Adrenal gland (tissue), 12 donors: Measurements from ENCODE around the gene LRP1. TPM values are rescaled to one million over a fixed set of nuclear protein-coding genes. Genes with fewer than 3 reads are reported as not detected.

Source experiments
- DNase-seq, 7 donors: peaks; one replicate each; pipeline ENCODE4 v3.0.0-alpha.2; 2019 to 2020
- H3K27ac ChIP-seq, 5 donors: fragments of 200-600 bp; sonication (generic) in 4 of 5; 1 replicate in 3 of 5; 2 replicates in 2 of 5; pipeline versions ENCODE4 v1.5.1 to v1.8.0; 2016 to 2020; ENCODE audit warnings: mild to moderate bottlenecking in 1 of 5
- H3K27me3 ChIP-seq: fragments of 200-600 bp; 2 replicates; pipeline ENCODE4 v1.8.0; 2021
- H3K36me3 ChIP-seq, 2 donors: fragments of 200-600 bp; replicated peaks in 1 of 2; 1 replicate in 1 of 2; 2 replicates in 1 of 2; pipeline versions ENCODE4 v1.5.1 to v1.8.0; 2018 to 2022
- H3K4me1 ChIP-seq, 2 donors: fragments of 200-600 bp; replicated peaks in 1 of 2; 1 replicate in 1 of 2; 2 replicates in 1 of 2; pipeline versions ENCODE4 v1.5.1 to v1.8.0; 2018 to 2021
- H3K4me3 ChIP-seq, 4 donors: fragments of 200-600 bp; sonication (generic) in 3 of 4; one replicate each; pipeline ENCODE4 v1.5.1; 2016 to 2018
- H3K9me3 ChIP-seq, 3 donors: fragments of 200-600 bp; sonication (generic) in 1 of 3; replicated peaks in 1 of 3; 1 replicate in 2 of 3; 2 replicates in 1 of 3; pipeline versions ENCODE4 v1.5.1 to v1.8.0; 2016 to 2021
- POLR2A ChIP-seq, 2 donors: fragments of 450-650 bp; IDR thresholded peaks; one replicate each; pipeline ENCODE4 v1.6.1; 2017; ENCODE audit warnings: antibody characterized with exemption in 2 of 2, mild to moderate bottlenecking in 2 of 2, moderate library complexity in 1 of 2
- WGBS, 4 donors: extraction: QIAGEN DNeasy Blood & Tissue Kit in 2 of 4; methylation state at CpG; one replicate each; pipeline versions ENCODE4 v1.1.5 to v1.1.7; 2013 to 2017; 5-methylcytosine and 5-hydroxymethylcytosine counted together
- intact Hi-C, 2 donors: fragments of 100-400 bp; cut with DNase I; formaldehyde crosslinking; loops; one replicate each; pipeline versions ENCODE4 v1.14.1 to v1.15.0; 2022 to 2023
- polyA plus RNA-seq, 3 donors: library from polyadenylated mRNA; stranded (reverse); fragments of 200-250 nt in 2 of 3; fragments of 350-450 nt in 1 of 3; fragmentation: Illumina TruSeq in 1 of 3; extraction: RNeasy Lipid Tissue Mini Kit (QIAGEN cat#74804) in 1 of 3; gene quantifications; one replicate each; pipeline ENCODE4 v1.2.3, GENCODE V29; 2013 to 2014
- total RNA-seq, 9 donors: library from RNA; depleted of rRNA in 4 of 9; stranded (reverse); fragments of >200 nt in 4 of 9; fragments of 120-200 nt in 1 of 9; fragmentation: NEBNext Ultra II Directional in 1 of 9; extraction: Animal tissue kit (Norgen Biotek cat#: 25700) in 1 of 9; gene quantifications; one replicate each; pipeline versions ENCODE4 v1.1.0 to v1.2.4, GENCODE V29; 2013 to 2023
- TF ChIP-seq, protein P1 (sequence below), 6 experiments: fragments of 450-650 bp in 4 of 6; fragments of 200-600 bp in 2 of 6; sonication (generic) in 1 of 6; IDR thresholded peaks; 1 replicate in 5 of 6; 2 replicates in 1 of 6; pipeline versions ENCODE4 v1.5.1 to v1.8.0; 2016 to 2021; ENCODE audit warnings: antibody characterized with exemption in 6 of 6, mild to moderate bottlenecking in 2 of 6, moderate library complexity in 1 of 6
- donor health status: healthy with polysubstance abuse.
- donor health status: Bipolar disorder and iron deficiency.
- donor health status: DM: yes; HTN: yes; CAD: no.
- donor health status: DM: no; HTN: no; CAD: no.
- donor health status: DM: no; HTN: no; CAD: no.
- donor health status: DM: yes; HTN: yes; CAD: no.

LRP1 gene
- total and polyA plus RNA-seq, 12 donors, result 18.4 to 307 (median 138) TPM

DNA sequence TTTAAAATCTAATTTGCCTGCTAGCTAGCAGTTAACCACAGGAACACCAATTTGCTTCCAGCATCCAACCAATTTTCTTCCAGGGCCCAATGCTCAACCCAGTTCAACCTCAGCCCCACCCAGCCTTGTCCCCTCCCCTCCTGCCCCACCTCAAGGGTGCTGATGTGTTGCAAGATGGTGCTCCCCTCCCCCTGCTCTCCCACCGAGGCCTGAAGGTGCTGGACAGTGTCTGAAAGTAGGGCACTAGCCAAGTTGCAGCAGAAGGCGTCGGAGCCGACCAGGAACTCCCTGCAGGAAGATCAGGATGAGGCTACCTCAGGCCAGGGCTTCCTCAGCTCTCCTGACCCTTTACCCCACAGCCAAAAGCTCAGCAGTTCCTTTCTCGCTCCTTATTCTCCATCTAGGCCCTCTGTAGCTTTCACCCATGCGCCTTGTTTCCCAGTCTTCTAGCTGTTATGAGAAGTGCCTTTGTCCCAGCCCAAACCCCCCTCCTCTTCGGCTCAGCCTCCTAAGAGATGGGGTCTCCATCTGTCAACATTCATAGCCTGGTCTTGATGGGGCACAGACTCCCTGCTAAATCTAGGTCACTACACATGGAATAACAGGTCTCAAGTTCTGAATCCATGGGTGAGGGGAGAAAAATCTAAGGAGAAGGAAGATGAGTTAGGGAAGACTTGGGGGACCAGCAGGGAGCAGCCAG lies 20.7 kb upstream of the LRP1 start:
- Histone ChIP-seq H3K9me3 (no peaks in the 10 kb centered on the region), H3K36me3 (peaks cover 0 to 50% of the 10 kb centered on the region in 2 donors), H3K4me1 (peaks cover 12 to 34% of the 10 kb centered on the region in 2 donors), H3K4me3 (no peak overlapping the region), H3K27me3 (no peaks in the 10 kb centered on the region), H3K27ac (no peak overlapping the region)
- DNase-seq, result no peak
- intact Hi-C loops, result no loop called here
- 67 to 81% (median 71%) methylated on average over 6 to 7 of the region's 7 CpGs for WGBS, 4 donors
- TF ChIP-seq, protein P1, sequence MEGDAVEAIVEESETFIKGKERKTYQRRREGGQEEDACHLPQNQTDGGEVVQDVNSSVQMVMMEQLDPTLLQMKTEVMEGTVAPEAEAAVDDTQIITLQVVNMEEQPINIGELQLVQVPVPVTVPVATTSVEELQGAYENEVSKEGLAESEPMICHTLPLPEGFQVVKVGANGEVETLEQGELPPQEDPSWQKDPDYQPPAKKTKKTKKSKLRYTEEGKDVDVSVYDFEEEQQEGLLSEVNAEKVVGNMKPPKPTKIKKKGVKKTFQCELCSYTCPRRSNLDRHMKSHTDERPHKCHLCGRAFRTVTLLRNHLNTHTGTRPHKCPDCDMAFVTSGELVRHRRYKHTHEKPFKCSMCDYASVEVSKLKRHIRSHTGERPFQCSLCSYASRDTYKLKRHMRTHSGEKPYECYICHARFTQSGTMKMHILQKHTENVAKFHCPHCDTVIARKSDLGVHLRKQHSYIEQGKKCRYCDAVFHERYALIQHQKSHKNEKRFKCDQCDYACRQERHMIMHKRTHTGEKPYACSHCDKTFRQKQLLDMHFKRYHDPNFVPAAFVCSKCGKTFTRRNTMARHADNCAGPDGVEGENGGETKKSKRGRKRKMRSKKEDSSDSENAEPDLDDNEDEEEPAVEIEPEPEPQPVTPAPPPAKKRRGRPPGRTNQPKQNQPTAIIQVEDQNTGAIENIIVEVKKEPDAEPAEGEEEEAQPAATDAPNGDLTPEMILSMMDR (IDR thresholded peaks at IDR 0.05), result no peak
- TF ChIP-seq POLR2A (IDR thresholded peaks at IDR 0.05), result no peak

DNA sequence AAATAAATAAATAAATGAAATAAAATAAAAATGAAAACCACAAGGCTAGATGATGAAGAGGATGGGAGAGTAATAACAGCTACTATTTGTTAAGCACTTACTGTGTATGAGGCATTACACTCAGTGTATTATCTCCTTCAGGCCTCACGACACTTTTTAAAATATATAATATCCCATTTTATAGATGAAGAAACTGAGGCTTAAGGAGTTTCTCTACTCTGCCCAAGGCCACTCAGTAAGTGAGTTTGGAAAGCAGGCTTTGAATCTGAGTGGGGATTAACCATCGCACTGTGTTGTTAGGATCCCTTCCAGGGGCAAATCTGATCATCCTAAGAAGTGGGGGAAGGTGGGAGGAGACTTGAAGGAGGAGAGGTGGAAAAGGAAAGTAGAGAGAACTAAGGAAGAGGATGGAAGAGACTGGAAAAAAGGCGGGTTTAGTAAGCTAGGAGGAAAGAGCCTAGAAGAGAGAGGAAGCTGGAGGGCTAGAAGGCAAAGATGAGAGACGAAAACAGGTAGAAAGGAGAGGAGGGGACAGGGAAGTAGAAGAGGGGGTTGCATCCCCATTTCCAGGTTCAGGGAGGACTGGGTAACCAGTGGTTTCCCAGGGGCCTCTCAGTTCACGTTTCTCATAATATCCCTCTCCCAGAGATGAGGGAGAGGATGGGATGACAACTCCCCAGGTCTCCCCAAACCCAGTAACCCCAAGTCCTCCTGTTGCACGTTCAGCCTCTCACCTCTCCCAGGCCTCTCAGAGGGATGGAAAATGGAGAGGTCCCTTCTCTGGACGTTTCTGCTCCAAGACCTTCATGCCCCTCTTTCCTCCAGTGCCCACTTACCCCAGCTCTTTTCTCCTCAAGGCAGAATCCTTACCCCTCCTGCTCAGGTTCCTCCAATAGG lies 18.8 kb upstream of the LRP1 start:
- TF ChIP-seq, protein P1 (IDR thresholded peaks at IDR 0.05), result no peak
- no peak for TF ChIP-seq POLR2A (IDR thresholded peaks at IDR 0.05)
- intact Hi-C loops, result loop anchor here (2.0 to 5.0 kb wide), 2 partner anchors 21 to 32 kb away; partner anchors contain the start of genes NAB2 (in 1 of the 2) and NEMP1 (in 1 of the 2)
- no peaks in the 10 kb centered on the region for H3K9me3 ChIP-seq
- H3K27ac ChIP-seq, result peak overlapping the region; percentile 76 to 100 (median 99)
- H3K27me3 ChIP-seq, result no peaks in the 10 kb centered on the region
- peak overlapping the region in 2 of 4 donors; percentile 60 to 83 for H3K4me3 ChIP-seq
- peaks cover 12 to 34% of the 10 kb centered on the region in 2 donors for H3K4me1 ChIP-seq
- no peak for DNase-seq
- H3K36me3 ChIP-seq, result peaks cover 0 to 39% of the 10 kb centered on the region in 2 donors
- WGBS, 4 donors, result 56 to 63% (median 60%) methylated on average over 7 of the region's 7 CpGs

DNA sequence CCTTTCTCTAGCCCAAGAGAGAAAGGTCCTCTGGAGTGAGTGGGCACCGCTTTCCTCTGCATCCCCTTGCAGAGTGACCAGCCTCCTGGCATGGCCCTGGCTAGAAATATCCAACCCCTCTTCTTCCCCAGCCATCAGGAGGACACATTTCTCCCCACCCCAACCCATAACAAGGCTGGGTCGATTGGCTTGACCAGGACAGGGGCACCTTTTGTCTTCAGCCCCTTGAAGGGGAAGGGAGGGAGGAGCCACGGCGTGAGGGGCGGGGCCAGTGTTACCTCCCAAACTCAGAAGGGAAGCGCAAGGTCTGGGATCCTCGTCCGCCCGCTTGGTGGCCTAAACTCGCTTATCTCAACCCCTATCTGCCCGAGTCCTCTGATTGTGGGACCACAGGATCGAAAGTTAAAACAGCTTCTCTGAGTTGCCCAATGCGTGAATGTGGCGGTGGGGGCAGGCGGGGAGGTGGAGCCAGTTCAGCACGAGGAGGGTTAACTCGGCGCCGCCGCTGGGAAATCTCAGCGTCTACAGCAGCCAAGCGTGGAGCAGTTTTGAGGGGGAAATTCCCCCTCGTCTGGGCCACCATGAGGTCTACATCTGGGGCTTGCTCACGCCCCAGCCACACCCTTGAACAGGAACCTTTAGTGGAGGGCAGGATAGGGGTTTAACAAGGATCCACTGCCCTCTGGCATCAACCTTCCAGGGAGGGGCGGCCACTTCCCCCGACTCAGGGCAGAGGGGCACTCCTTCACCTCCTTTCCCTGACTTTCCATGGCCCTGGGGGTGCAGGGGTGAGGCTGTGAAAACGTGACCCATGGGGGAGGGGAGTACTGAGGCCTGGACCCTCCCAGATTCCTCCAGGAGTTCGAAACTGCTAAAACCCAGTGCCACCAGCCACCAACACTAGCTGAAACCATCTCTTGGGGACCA lies 17.9 kb upstream of the LRP1 start:
- intact Hi-C loops, result loop anchor here (2.0 to 5.0 kb wide), 2 partner anchors 22 to 33 kb away; partner anchors contain the start of genes NAB2 (in 1 of the 2) and NEMP1 (in 1 of the 2)
- H3K9me3 ChIP-seq, result no peaks in the 10 kb centered on the region
- DNase-seq, result peak; percentile 69 to 81 (median 77)
- WGBS, 4 donors, result 4 to 6% (median 5%) methylated on average over 15 to 28 of the region's 28 CpGs
- peaks cover 12 to 34% of the 10 kb centered on the region in 2 donors for H3K4me1 ChIP-seq
- TF ChIP-seq, protein P1 (IDR thresholded peaks at IDR 0.05), result peak in 2 of 6 experiments; percentile 12 to 20
- peak in 1 of 2 donors; percentile 25 for TF ChIP-seq POLR2A (IDR thresholded peaks at IDR 0.05)
- H3K4me3 ChIP-seq, result peak overlapping the region; percentile 27 to 98 (median 72)
- H3K27ac ChIP-seq, result peak overlapping the region; percentile 76 to 100 (median 99)
- peaks cover 0 to 30% of the 10 kb centered on the region in 2 donors for H3K36me3 ChIP-seq
- H3K27me3 ChIP-seq, result no peaks in the 10 kb centered on the region
